Measurements from ENCODE around the gene NCAN.
"Not testable (repeated sequence)": the region's sequence is repeated elsewhere in the genome, so short reads cannot be mapped to it uniquely, and the experiment has no call there.

The NCAN gene

GRCh38 chr19:19218911-19219310, 7.2 kb downstream of the NCAN start:
- H3K27ac ChIP-seq (replicated peaks) = no peak overlapping the region
- TF ChIP-seq GABPA (IDR thresholded peaks at IDR 0.05; ENCODE audit: low read depth) (no peak), POLR2AphosphoS5 (IDR thresholded peaks at IDR 0.05; ENCODE audit: low read depth) (no peak), SPI1 (IDR thresholded peaks at IDR 0.05; ENCODE audit: borderline replicate concordance, low read depth) (no peak), CTCF (IDR thresholded peaks at IDR 0.05; ENCODE audit: insufficient read depth, low read length) (no peak), REST (IDR thresholded peaks at IDR 0.05; ENCODE audit: insufficient replicate concordance, low read depth) (no peak)
- no peak overlapping the region for H3K4me3 ChIP-seq (replicated peaks; ENCODE audit: insufficient read depth, low read length)
- no peak for DNase-seq (ENCODE audit: low read depth in 1 of 2, low spot score in 1 of 2)
- peaks cover 8% of the 10 kb centered on the region for H3K27me3 ChIP-seq (ENCODE audit: insufficient read depth, poor library complexity, severe bottlenecking)

GRCh38 chr19:19221000-19221399, 9.2 kb downstream of the NCAN start:
- H3K4me3 ChIP-seq (replicated peaks; ENCODE audit: insufficient read depth, low read length); DNase-seq (ENCODE audit: low read depth in 1 of 2, low spot score in 1 of 2); H3K27ac ChIP-seq (replicated peaks): not testable (repeated sequence)
- H3K27me3 ChIP-seq (ENCODE audit: insufficient read depth, poor library complexity, severe bottlenecking) = peaks cover 14% of the 10 kb centered on the region

GRCh38 chr19:19223060-19223459, 11.3 kb downstream of the NCAN start:
- Histone ChIP-seq H3K27ac (replicated peaks) (no peak overlapping the region), H3K27me3 (ENCODE audit: insufficient read depth, poor library complexity, severe bottlenecking) (peaks cover 14% of the 10 kb centered on the region), H3K4me3 (replicated peaks; ENCODE audit: insufficient read depth, low read length) (no peak overlapping the region)
- no peak for DNase-seq (ENCODE audit: low read depth in 1 of 2, low spot score in 1 of 2)
- TF ChIP-seq GABPA (IDR thresholded peaks at IDR 0.05; ENCODE audit: low read depth) = no peak
- TF ChIP-seq CTCF (IDR thresholded peaks at IDR 0.05; ENCODE audit: insufficient read depth, low read length) = no peak
- TF ChIP-seq SPI1 (IDR thresholded peaks at IDR 0.05; ENCODE audit: borderline replicate concordance, low read depth) = no peak
- no peak for TF ChIP-seq REST (IDR thresholded peaks at IDR 0.05; ENCODE audit: insufficient replicate concordance, low read depth)
- no peak for TF ChIP-seq POLR2AphosphoS5 (IDR thresholded peaks at IDR 0.05; ENCODE audit: low read depth)

- H3K27ac ChIP-seq (replicated peaks) = no peak overlapping the region
- no peak overlapping the region for H3K4me3 ChIP-seq (replicated peaks; ENCODE audit: insufficient read depth, low read length)
- H3K27me3 ChIP-seq (ENCODE audit: insufficient read depth, poor library complexity, severe bottlenecking) = peaks cover 14% of the 10 kb centered on the region
- TF ChIP-seq SPI1 (IDR thresholded peaks at IDR 0.05; ENCODE audit: borderline replicate concordance, low read depth) (no peak), POLR2AphosphoS5 (IDR thresholded peaks at IDR 0.05; ENCODE audit: low read depth) (no peak), REST (IDR thresholded peaks at IDR 0.05; ENCODE audit: insufficient replicate concordance, low read depth) (no peak), CTCF (IDR thresholded peaks at IDR 0.05; ENCODE audit: insufficient read depth, low read length) (no peak), GABPA (IDR thresholded peaks at IDR 0.05; ENCODE audit: low read depth) (no peak)
- no peak for DNase-seq (ENCODE audit: low read depth in 1 of 2, low spot score in 1 of 2)
Measured at GRCh38 chr19:19223636-19224035, 11.9 kb downstream of the NCAN start.

Data from HL-60 (cell line).